ENCODE results near the gene IGFBP4.

DNA sequence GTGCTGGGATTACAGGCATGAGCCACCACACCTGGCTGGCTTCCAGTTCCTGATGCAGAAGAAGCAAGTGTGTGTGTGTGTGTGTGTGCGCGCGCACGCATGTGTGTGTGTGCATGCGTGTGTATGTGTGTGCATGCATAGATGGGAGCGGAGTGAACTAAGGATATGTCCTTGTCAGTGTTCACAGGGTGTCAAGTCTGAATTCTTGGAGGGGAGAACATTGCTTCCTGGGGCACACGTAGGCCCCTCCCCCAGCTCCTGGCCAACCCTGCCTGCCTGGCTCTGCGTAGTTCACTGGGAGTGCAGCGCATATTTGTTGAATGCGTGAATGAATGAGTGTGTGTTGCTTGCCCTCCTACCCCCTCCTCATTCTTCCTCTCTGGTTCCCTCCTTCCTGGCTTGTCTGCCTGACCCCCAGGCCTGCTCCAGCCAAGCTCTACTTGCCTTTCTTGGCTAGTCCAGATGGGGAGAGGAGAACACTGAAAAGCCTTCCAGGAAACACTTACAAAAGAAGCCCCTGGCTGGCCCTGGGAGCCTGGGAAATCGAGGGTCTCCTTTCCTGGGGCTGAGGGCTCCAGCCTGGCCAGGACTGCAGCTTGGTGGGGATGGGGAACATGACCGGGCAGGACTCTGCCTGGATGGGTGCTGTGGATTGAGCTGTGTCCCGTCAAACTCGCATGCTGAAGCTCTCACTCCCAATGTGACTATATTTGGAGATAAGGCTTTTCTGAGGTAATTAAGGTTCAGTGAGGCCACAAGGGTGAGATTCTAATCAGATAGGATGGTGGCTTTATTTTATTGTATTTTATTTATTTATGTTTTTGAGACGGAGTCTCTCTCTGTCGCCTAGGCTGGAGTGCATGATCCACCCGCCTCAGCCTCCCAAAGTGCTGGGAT is 27.9 kb downstream of the IGFBP4 start:
- TF ChIP-seq BHLHE40 (IDR thresholded peaks at IDR 0.05; ENCODE audit: low read depth, low read length) (no peak), CTCF (conservative IDR thresholded peaks at IDR 0.05; ENCODE audit: low read depth, low read length) (no peak), RCOR1 (IDR thresholded peaks at IDR 0.05; ENCODE audit: insufficient replicate concordance, low read length) (no peak), CEBPB (IDR thresholded peaks at IDR 0.05; ENCODE audit: low read depth, low read length) (no peak)
